Erythroblast (primary cell): ENCODE data around the gene RPL41.
"Not testable (repeated sequence)": the region's sequence is repeated elsewhere in the genome, so short reads cannot be mapped to it uniquely, and the experiment has no call there.

Experiments
- DNase-seq, 2 experiments: peaks; one replicate each; lab custom pipeline; 2025; lab: John Stamatoyannopoulos, UW
- GATA1 ChIP-seq: IDR thresholded peaks from 2 replicates; pipeline ENCODE4 v1.6.1; 2011; ENCODE audit warnings: low read depth, mild to moderate bottlenecking, control low read depth, low read length, moderate library complexity
- POLR2A ChIP-seq: IDR thresholded peaks from 2 replicates; pipeline ENCODE4 v1.6.1; 2011; ENCODE audit warnings: mild to moderate bottlenecking, low read length

RPL41 gene

GRCh38 chr12:56146492-56147460 is 30.3 kb downstream of the RPL41 start:
- no peak for DNase-seq
- TF ChIP-seq GATA1 = no peak
- no peak for TF ChIP-seq POLR2A

- no peak for TF ChIP-seq POLR2A
- no peak for TF ChIP-seq GATA1
- peak in 1 of 2 experiments; percentile 76 for DNase-seq
Measured at GRCh38 chr12:56150563-56150962, 34.1 kb downstream of the RPL41 start.

GRCh38 chr12:56151672-56152131 is 35.3 kb downstream of the RPL41 start:
- DNase-seq = peak; percentile 71 to 78
- no peak for TF ChIP-seq POLR2A
- TF ChIP-seq GATA1 = no peak

GRCh38 chr12:56152132-56152755 is 35.8 kb downstream of the RPL41 start, which contains the start of gene MYL6B:
MYL6B (plus strand) TSS chr12:56152587; CDS start chr12:56153919, 1,332 bp downstream.
- TF ChIP-seq POLR2A (peak; percentile 76), GATA1 (no peak)
- DNase-seq = peak; percentile 92 to 95

GRCh38 chr12:56152756-56153677 is 36.6 kb downstream of the RPL41 start:
- DNase-seq = no peak
- TF ChIP-seq POLR2A (no peak), GATA1 (no peak)

GRCh38 chr12:56153678-56154065 is 37.2 kb downstream of the RPL41 start:
- TF ChIP-seq GATA1 (no peak), POLR2A (no peak)
- DNase-seq = no peak

GRCh38 chr12:56154246-56154771 is 37.9 kb downstream of the RPL41 start:
- TF ChIP-seq POLR2A (no peak), GATA1 (no peak)

GRCh38 chr12:56154818-56155217 is 38.4 kb downstream of the RPL41 start:
- no peak for DNase-seq
- TF ChIP-seq GATA1 = no peak
- no peak for TF ChIP-seq POLR2A

More at GRCh38 chr12:56154246-56154771, 37.9 kb downstream of the RPL41 start:
- no peak for DNase-seq

GRCh38 chr12:56155256-56155845 is 38.9 kb downstream of the RPL41 start:
- TF ChIP-seq POLR2A (no peak), GATA1 (no peak)
- DNase-seq = no peak

- DNase-seq = not testable (repeated sequence)
Measured at GRCh38 chr12:56156464-56157200, 40.2 kb downstream of the RPL41 start.

- DNase-seq = peak; percentile 74 to 76
- TF ChIP-seq GATA1 (no peak), POLR2A (no peak)
Measured at GRCh38 chr12:56157201-56158028, 41.0 kb downstream of the RPL41 start.
